Activated B cell treated with CpG ODN at 0.5 μM for 24 hours (primary cell): ENCODE data around the gene ADCYAP1. TPM values are rescaled to one million over a fixed set of nuclear protein-coding genes. Genes with fewer than 3 reads are reported as not detected.
"Not testable (repeated sequence)": the region's sequence is repeated elsewhere in the genome, so short reads cannot be mapped to it uniquely, and the experiment has no call there.

Source experiments
- ATAC-seq: fragments of 200-7000 bp; cut with Tn5 transposase; one replicate; pipeline ENCODE4 v1.10.0; 2021; ENCODE audit warnings: low read depth, mild to moderate bottlenecking, moderate library complexity
- CTCF ChIA-PET: fragments of 350-600 bp; sonication (Branson Sonifier 250); formaldehyde crosslinking; loops from one replicate; lab custom pipeline; 2021; ENCODE audit warnings: antibody characterized with exemption; lab: Charles Lee
- POLR2A ChIA-PET: fragments of 350-600 bp; sonication (Branson Sonifier 250); formaldehyde crosslinking; loops from one replicate; lab custom pipeline; 2021; ENCODE audit warnings: antibody characterized with exemption; lab: Charles Lee
- DNase-seq: peaks from one replicate; pipeline ENCODE4 v3.0.0; 2022
- H3K27ac Mint-ChIP-seq: one replicate; pipeline ENCODE4 v1.8.0; 2020; ENCODE audit warnings: mixed read lengths
- H3K27me3 Mint-ChIP-seq: one replicate; pipeline ENCODE4 v1.8.0; 2021; ENCODE audit warnings: mixed read lengths
- H3K36me3 Mint-ChIP-seq: one replicate; pipeline ENCODE4 v1.8.0; 2021; ENCODE audit warnings: low read depth, mixed read lengths
- H3K4me1 Mint-ChIP-seq: one replicate; pipeline ENCODE4 v1.8.0; 2021; ENCODE audit warnings: mixed read lengths
- H3K4me3 Mint-ChIP-seq: one replicate; pipeline ENCODE4 v1.8.0; 2020; ENCODE audit warnings: mild to moderate bottlenecking, mixed read lengths
- H3K9me3 Mint-ChIP-seq: one replicate; pipeline ENCODE4 v1.8.0; 2020; ENCODE audit warnings: mixed read lengths
- CTCF ChIP-seq: fragments of 200-600 bp; IDR thresholded peaks from one replicate; pipeline ENCODE4 v1.8.0; 2022; ENCODE audit warnings: antibody characterized with exemption, mild to moderate bottlenecking
- intact Hi-C: fragments of 100-400 bp; cut with micrococcal nuclease; formaldehyde crosslinking; loops from one replicate; pipeline ENCODE4 v1.15.1; 2024
- total RNA-seq: library from RNA; stranded (reverse); gene quantifications from 2 replicates; pipeline ENCODE4 v1.2.3, GENCODE V29; 2022

Gene ADCYAP1
- total RNA-seq, result not detected in 2 replicates

- Mint-ChIP-seq H3K27me3 (peaks cover 63% of the 10 kb centered on the region), H3K9me3 (peaks cover 2% of the 10 kb centered on the region), H3K4me1 (peaks cover 6% of the 10 kb centered on the region), H3K36me3 (no peaks in the 10 kb centered on the region), H3K4me3 (no peak within 1 kb of the TSS), H3K27ac (no peak within 1 kb of the TSS)
- TF ChIP-seq CTCF, result no peak
- intact Hi-C loops, result no loop called here
- no peak for DNase-seq
- ChIA-PET POLR2A (no interaction called here), CTCF (no interaction called here)
- no peak for ATAC-seq
These were observed at the start of gene ADCYAP1 for GRCh38 chr18:904218-905090. Gene ADCYAP1, plus strand, starts transcription at chr18:904871. Its CDS starts 516 bp downstream, at chr18:905387.

DNA sequence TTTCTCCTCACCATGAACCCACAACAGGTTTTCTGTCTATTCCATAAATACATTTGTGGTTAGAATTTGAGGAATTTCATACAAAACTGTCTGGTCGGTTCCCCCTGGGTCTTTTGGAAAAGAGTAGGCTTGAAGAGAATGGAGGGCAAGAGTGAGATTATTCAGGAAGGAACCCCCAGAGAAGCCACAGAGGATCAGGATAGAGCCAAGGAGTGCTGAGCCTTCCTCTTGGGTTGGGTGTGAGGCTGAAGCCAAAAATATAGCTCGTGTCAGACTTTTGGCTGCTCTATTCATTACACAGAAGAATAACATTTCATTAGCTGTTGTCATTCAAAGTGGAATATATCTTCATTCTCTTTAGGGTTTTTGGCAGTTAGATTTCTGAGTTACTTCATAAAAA lies 46.7 kb upstream of the ADCYAP1 start:
- intact Hi-C loops, result no loop called here
- no peak for ATAC-seq
- no peak overlapping the region for H3K27ac Mint-ChIP-seq
- DNase-seq, result no peak
- POLR2A ChIA-PET, result no interaction called here
- no peaks in the 10 kb centered on the region for H3K36me3 Mint-ChIP-seq
- H3K27me3 Mint-ChIP-seq, result peaks cover 8% of the 10 kb centered on the region
- no peak overlapping the region for H3K4me3 Mint-ChIP-seq
- no peaks in the 10 kb centered on the region for H3K4me1 Mint-ChIP-seq
- TF ChIP-seq CTCF, result no peak
- H3K9me3 Mint-ChIP-seq, result no peaks in the 10 kb centered on the region
- CTCF ChIA-PET, result no interaction called here

DNA sequence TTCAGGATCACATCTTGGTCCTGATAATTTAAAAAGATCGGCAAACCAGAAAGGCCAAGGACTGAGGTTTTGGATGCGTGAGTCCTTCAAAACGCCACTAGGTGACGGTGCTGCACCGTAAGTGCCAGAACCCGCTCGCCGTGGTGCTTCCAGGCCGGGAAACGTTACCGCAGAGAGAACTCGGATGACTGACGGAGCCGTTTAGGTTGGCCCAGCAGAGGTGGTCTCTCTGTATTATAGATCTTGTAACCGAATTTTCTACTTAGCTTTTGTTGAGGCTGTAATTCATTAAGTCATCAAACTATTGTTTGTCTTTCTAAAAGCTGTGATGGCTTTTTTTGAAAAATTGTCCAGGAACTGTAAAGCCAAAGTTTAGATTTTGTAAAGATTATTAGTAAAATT lies 39.8 kb upstream of the ADCYAP1 start:
- peaks cover 20% of the 10 kb centered on the region for H3K27me3 Mint-ChIP-seq
- H3K4me1 Mint-ChIP-seq, result peaks cover 6% of the 10 kb centered on the region
- no peak for TF ChIP-seq CTCF
- no peaks in the 10 kb centered on the region for H3K9me3 Mint-ChIP-seq
- intact Hi-C loops, result loop anchor here (2.0 kb wide), 1 partner anchor 1682 kb away; no protein-coding TSS in a partner anchor
- no peak for DNase-seq
- no peak overlapping the region for H3K27ac Mint-ChIP-seq
- H3K36me3 Mint-ChIP-seq, result no peaks in the 10 kb centered on the region
- CTCF ChIA-PET, result interaction anchor here (1.2 to 1.6 kb wide), 2 partner anchors 16 to 1682 kb away, joined by 3 to 4 read pairs; no protein-coding TSS in a partner anchor
- H3K4me3 Mint-ChIP-seq, result no peak overlapping the region
- ATAC-seq, result no peak
- POLR2A ChIA-PET, result no interaction called here

DNA sequence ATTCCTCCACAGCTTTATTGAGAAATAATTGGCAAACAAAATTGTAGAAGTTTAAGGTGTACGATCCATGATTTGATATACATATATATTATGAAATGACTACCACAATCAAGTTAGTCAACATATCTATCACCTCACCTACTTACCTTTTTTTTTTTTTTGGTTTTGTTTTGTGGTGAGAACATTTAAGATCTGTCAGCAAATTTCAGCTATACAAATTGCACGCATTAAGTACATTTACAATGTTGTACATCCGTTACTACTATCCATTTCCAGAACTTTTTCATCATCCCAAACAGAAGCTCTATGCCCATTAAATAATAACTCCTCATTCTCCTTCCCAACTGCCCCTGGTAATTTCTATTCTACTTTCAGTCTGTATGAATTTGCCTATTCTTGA lies 37.4 kb upstream of the ADCYAP1 start:
- ATAC-seq (no peak), DNase-seq (no peak)
- H3K9me3 Mint-ChIP-seq, result no peaks in the 10 kb centered on the region
- H3K4me1 Mint-ChIP-seq, result peaks cover 6% of the 10 kb centered on the region
- no peak for TF ChIP-seq CTCF
- intact Hi-C loops, result no loop called here
- CTCF ChIA-PET, result interaction anchor here (0.7 kb wide), 1 partner anchor 1676 kb away, joined by 3 read pairs; no protein-coding TSS in a partner anchor
- H3K27ac Mint-ChIP-seq, result no peak overlapping the region
- POLR2A ChIA-PET, result no interaction called here
- peaks cover 29% of the 10 kb centered on the region for H3K27me3 Mint-ChIP-seq
- no peak overlapping the region for H3K4me3 Mint-ChIP-seq
- no peaks in the 10 kb centered on the region for H3K36me3 Mint-ChIP-seq

- DNase-seq, H3K9me3 Mint-ChIP-seq, H3K36me3 Mint-ChIP-seq, ATAC-seq, intact Hi-C loops, CTCF ChIA-PET, POLR2A ChIA-PET, H3K27ac Mint-ChIP-seq: not testable (repeated sequence)
- H3K4me3 Mint-ChIP-seq, result peak overlapping the region; percentile 24
- peaks cover 12% of the 10 kb centered on the region for H3K4me1 Mint-ChIP-seq
- H3K27me3 Mint-ChIP-seq, result peaks cover 12% of the 10 kb centered on the region
These were observed 31.2 kb upstream of the ADCYAP1 start for GRCh38 chr18:873426-873825.
